GM23248 (cell line): ENCODE data around the gene ARID5B. TPM values are rescaled to one million over a fixed set of nuclear protein-coding genes. Genes with fewer than 3 reads are reported as not detected.

Experiments used
- DNase-seq: peaks from one replicate; pipeline ENCODE4 v3.0.0-alpha.2; 2015
- H2AFZ ChIP-seq: fragments of 200-600 bp; sonication (generic); 2 replicates; pipeline ENCODE4 v1.6.1; 2016; ENCODE audit warnings: antibody characterized with exemption
- H3F3A ChIP-seq: fragments of 200-600 bp; sonication (generic); 2 replicates; pipeline ENCODE4 v1.6.1; 2016; ENCODE audit warnings: mild to moderate bottlenecking, antibody characterized with exemption, mixed run types; ENCODE audit not compliant: insufficient read depth
- H3K27ac ChIP-seq: fragments of 200-600 bp; sonication (generic); 2 replicates; pipeline ENCODE4 v1.5.1; 2016; ENCODE audit warnings: mild to moderate bottlenecking
- H3K27me3 ChIP-seq: fragments of 200-600 bp; sonication (generic); replicated peaks from 2 replicates; pipeline ENCODE4 v1.6.1; 2016; ENCODE audit warnings: mild to moderate bottlenecking; ENCODE audit not compliant: insufficient read depth
- H3K36me3 ChIP-seq: fragments of 200-600 bp; sonication (generic); 2 replicates; pipeline ENCODE4 v1.6.1; 2016; ENCODE audit warnings: low read depth, mild to moderate bottlenecking
- H3K4me1 ChIP-seq: fragments of 200-600 bp; sonication (generic); 2 replicates; pipeline ENCODE4 v1.6.1; 2016; ENCODE audit warnings: mild to moderate bottlenecking; ENCODE audit not compliant: insufficient read depth
- H3K4me2 ChIP-seq: fragments of 200-600 bp; sonication (generic); one replicate; pipeline ENCODE4 v1.6.1; 2016; ENCODE audit warnings: mild to moderate bottlenecking; ENCODE audit not compliant: unreplicated experiment
- H3K4me3 ChIP-seq: fragments of 200-600 bp; sonication (generic); 2 replicates; pipeline ENCODE4 v1.5.1; 2016; ENCODE audit warnings: mild to moderate bottlenecking
- H3K79me2 ChIP-seq: fragments of 200-600 bp; sonication (generic); 2 replicates; pipeline ENCODE4 v1.6.1; 2016; ENCODE audit warnings: mild to moderate bottlenecking; ENCODE audit not compliant: insufficient read depth
- H3K9ac ChIP-seq: fragments of 200-600 bp; sonication (generic); 2 replicates; pipeline ENCODE4 v1.6.1; 2016; ENCODE audit warnings: mild to moderate bottlenecking
- H3K9me2 ChIP-seq: fragments of 200-600 bp; sonication (generic); 2 replicates; pipeline ENCODE4 v1.6.1; 2016; ENCODE audit warnings: mixed run types, mild to moderate bottlenecking, moderate library complexity; ENCODE audit not compliant: insufficient read depth
- H3K9me3 ChIP-seq: fragments of 200-600 bp; sonication (generic); one replicate; pipeline ENCODE4 v1.6.1; 2017; ENCODE audit warnings: low read depth
- H4K20me1 ChIP-seq: fragments of 200-600 bp; sonication (generic); 2 replicates; pipeline ENCODE4 v1.6.0; 2016; ENCODE audit not compliant: insufficient read depth
- EZH2 ChIP-seq: fragments of 200-600 bp; sonication (generic); IDR thresholded peaks from 2 replicates; pipeline ENCODE4 v1.6.1; 2018; ENCODE audit warnings: antibody characterized with exemption, mild to moderate bottlenecking; ENCODE audit not compliant: insufficient read depth, poor library complexity, severe bottlenecking
- EZH2phosphoT487 ChIP-seq: fragments of 200-600 bp; sonication (generic); IDR thresholded peaks from 2 replicates; pipeline ENCODE4 v1.6.1; 2018; ENCODE audit warnings: antibody characterized with exemption, moderate library complexity, mild to moderate bottlenecking, low read depth; ENCODE audit not compliant: insufficient read depth
- WGBS, 2 experiments: methylation state at CpG; one replicate each; pipeline ENCODE4 v1.1.6; 2015 to 2017; ENCODE audit warnings: low lambda C conversion rate in 2 of 2, low coverage in 1 of 2; ENCODE audit errors: missing lambda C conversion rate in 2 of 2; 5-methylcytosine and 5-hydroxymethylcytosine counted together
- in situ Hi-C: fragments of 300-500 bp; cut with MboI; formaldehyde crosslinking; loops from 2 replicates; pipeline ENCODE4 v1.15.0; 2020
- polyA plus RNA-seq: library from polyadenylated mRNA; unstranded; fragments of >200 nt; fragmentation: Nextera tagmentation; extraction: Ambion mirVana; gene quantifications from 2 replicates; pipeline ENCODE4 v1.2.1, GENCODE V29; 2016
- total RNA-seq: library from RNA; depleted of rRNA; stranded (reverse); fragments of >200 nt; shearing (Covaris generic); gene quantifications from 2 replicates; pipeline ENCODE4 v1.2.3, GENCODE V29; 2014

The ARID5B gene
- total and polyA plus RNA-seq, 2 experiments from 2014 or later, result 56.7 to 78.8 TPM

DNA sequence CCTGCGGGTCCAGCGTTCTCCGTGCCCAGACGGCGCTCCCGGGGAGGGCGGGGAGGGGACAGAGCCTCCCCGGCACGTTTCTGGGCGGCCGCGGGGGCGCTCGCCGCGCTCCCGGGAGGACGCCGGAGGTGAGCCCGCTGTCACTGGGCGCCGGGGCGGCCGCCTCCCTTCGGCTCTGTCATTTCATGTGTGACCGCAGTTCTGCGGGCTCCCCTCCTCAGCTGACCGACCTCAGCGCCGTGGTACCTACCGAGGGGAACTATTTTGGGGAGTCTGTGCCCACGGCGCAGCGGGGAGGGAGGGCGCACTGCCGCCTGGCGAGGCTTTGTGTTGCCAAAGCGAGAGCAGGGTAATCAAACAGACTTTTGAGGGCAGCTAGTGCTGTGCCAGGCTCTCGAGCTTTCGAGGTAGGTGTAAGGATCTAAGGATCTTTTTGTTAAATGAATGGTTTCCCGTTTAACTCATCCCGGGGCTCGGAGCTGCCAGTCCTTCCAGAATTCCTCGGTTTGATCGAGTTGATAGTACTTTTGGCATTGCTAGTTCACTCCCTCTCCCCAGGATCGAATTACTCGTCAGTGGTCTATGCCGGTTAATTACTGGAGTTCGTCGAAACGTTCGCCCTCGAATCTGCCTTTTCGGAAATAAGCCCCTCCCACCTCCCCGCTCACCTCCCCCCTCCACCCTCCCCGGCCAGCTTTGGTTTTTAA, 1.9 kb downstream of the ARID5B start:
- Histone ChIP-seq H3K9me3 (no peaks in the 10 kb centered on the region), H3K36me3 (no peaks in the 10 kb centered on the region), H3F3A (peaks cover 51% of the 10 kb centered on the region), H4K20me1 (no peaks in the 10 kb centered on the region), H3K79me2 (peaks cover 61% of the 10 kb centered on the region), H3K4me3 (peak overlapping the region; percentile 98), H3K27me3 (no peaks in the 10 kb centered on the region), H2AFZ (peak overlapping the region; percentile 100), H3K4me1 (peaks cover 23% of the 10 kb centered on the region), H3K9ac (peak overlapping the region; percentile 90), H3K27ac (peak overlapping the region; percentile 38), H3K9me2 (no peaks in the 10 kb centered on the region), H3K4me2 (peak overlapping the region; percentile 100)
- in situ Hi-C loops, result loop anchor here (10.0 to 25.0 kb wide), 2 partner anchors 141 to 334 kb away; no protein-coding TSS in a partner anchor
- 1% methylated on average over 38 to 47 of the region's 56 CpGs for WGBS, 2 experiments
- DNase-seq, result peak; percentile 66
- TF ChIP-seq EZH2phosphoT487 (no peak), EZH2 (no peak)

DNA sequence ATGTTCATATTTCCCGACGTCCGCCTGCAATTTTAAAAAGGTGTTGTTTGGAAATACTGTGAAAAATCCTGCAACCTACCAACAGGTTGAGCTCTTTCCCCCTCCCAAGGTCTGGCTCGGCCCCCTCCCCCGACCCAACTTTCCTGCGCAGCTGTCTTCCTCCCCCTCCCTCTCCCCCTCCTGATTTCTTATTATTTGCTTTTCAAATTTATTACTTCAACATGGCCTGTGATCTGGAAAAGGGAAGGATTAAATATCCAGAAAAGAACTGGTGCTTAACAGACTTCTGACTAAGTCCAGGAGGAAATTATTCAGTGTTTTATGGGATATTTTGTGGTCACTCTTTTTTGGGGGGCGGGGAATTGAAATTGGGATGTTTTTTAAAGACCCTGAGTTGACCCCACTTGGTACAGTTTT, 2.4 kb downstream of the ARID5B start:
- 1% methylated on average over 4 to 7 of the region's 7 CpGs for WGBS, 2 experiments
- in situ Hi-C loops, result loop anchor here (10.0 to 25.0 kb wide), 2 partner anchors 141 to 333 kb away; no protein-coding TSS in a partner anchor
- peaks cover 65% of the 10 kb centered on the region for H3K79me2 ChIP-seq

DNA sequence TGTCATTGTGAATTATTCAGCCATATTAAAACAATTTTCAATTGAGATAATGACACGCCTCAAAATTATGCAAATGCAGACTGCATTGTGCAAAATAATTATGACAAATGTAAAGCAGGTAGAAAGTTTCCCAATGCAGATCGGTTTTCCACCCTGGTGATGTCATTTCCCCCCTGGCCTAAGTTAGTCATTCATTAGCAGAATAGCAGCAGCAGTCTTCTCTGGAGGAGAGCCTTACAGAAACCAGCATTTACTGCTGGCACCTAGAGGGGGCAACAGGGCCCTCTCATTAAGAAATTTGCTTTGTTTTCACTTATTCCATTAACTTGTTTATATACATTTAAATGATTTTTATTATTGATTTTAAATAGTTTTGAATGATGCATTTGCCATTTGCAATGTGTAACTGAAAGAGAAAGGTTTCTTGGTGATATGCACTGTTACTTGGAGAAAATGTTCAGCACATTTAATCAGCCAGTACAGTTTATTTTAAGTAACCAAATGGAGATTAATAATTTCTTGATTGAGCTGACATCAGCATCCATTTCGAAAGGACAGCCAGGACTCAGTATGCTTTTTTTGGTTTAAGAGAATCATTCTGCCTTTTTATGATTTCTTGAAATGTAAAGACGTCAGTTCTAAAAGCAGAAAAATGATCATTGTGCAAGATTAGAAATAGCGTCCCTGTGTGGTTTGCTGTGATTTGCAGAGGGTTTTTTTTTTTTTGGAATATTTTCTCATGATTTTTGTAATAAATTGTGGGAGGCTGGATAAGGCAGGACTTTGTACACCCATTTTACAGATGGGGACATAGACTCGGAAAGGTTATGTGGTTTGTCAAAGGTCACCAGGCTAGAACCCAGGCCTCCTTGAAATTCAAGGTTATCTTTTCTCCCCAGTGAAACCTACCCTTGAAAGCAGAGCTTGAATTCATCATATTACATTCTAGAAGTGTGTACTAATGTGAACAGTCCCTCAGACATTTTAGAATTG, 3.5 kb downstream of the ARID5B start:
- Histone ChIP-seq H3K36me3 (no peaks in the 10 kb centered on the region), H3K27me3 (no peaks in the 10 kb centered on the region), H3K4me2 (peak overlapping the region; percentile 100), H2AFZ (no peak overlapping the region), H4K20me1 (no peaks in the 10 kb centered on the region), H3K9me3 (no peaks in the 10 kb centered on the region), H3K4me3 (peak overlapping the region; percentile 98), H3F3A (peaks cover 35% of the 10 kb centered on the region), H3K9ac (0 out of 2 replicates have a peak overlapping the region, but pooled peaks have one; percentile 90), H3K9me2 (no peaks in the 10 kb centered on the region), H3K27ac (peak overlapping the region; percentile 38), H3K4me1 (peaks cover 9% of the 10 kb centered on the region), H3K79me2 (peaks cover 74% of the 10 kb centered on the region)
- in situ Hi-C loops, result loop anchor here (10.0 to 25.0 kb wide), 2 partner anchors 140 to 332 kb away; no protein-coding TSS in a partner anchor
- peak; percentile 89 for DNase-seq
- WGBS, 2 experiments, result 24 to 26% methylated on average over 6 of the region's 6 CpGs
- TF ChIP-seq EZH2 (no peak), EZH2phosphoT487 (no peak)

More for the DNA sequence above, 2.4 kb downstream of the ARID5B start:
- H3K4me3 ChIP-seq, result peak overlapping the region; percentile 98
- H3K27ac ChIP-seq, result peak overlapping the region; percentile 38
- no peaks in the 10 kb centered on the region for H3K9me3 ChIP-seq
- DNase-seq, result peak; percentile 54
- H3K4me1 ChIP-seq, result peaks cover 17% of the 10 kb centered on the region
- H3K4me2 ChIP-seq, result peak overlapping the region; percentile 100
- H3K36me3 ChIP-seq, result no peaks in the 10 kb centered on the region
- H3K9me2 ChIP-seq, result no peaks in the 10 kb centered on the region
- peak overlapping the region; percentile 100 for H2AFZ ChIP-seq
- peak overlapping the region; percentile 90 for H3K9ac ChIP-seq
- no peaks in the 10 kb centered on the region for H3K27me3 ChIP-seq
- peaks cover 45% of the 10 kb centered on the region for H3F3A ChIP-seq
- no peaks in the 10 kb centered on the region for H4K20me1 ChIP-seq
- TF ChIP-seq EZH2phosphoT487, result no peak
- no peak for TF ChIP-seq EZH2
